Embryonic facial prominence (tissue), 1 donor: ENCODE measurements around the gene MTCL1.

ENCODE experiments used
- DNase-seq: peaks from one replicate; pipeline ENCODE4 v3.0.0-alpha.2; 2016; ENCODE audit errors: extremely low spot score

Gene MTCL1

DNA sequence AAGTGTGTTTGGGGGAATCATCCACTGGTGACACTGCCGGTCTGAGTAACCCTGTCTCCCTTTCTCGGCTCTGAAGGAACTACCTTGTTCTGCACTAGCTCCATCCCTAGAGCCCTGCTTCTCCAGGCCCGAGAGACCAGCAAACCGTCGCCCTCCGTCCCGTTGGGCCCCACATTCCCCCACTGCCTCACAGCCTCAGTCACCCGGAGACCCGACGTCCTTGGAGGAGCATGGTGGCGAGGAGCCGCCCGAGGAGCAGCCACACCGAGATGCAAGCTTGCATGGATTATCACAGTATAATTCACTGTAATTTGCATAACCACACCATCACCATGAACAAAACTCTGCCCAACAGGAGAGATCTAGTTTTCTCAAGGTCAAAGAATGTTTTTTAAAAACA, 126.2 kb downstream of the MTCL1 start:
- no peak for DNase-seq

DNA sequence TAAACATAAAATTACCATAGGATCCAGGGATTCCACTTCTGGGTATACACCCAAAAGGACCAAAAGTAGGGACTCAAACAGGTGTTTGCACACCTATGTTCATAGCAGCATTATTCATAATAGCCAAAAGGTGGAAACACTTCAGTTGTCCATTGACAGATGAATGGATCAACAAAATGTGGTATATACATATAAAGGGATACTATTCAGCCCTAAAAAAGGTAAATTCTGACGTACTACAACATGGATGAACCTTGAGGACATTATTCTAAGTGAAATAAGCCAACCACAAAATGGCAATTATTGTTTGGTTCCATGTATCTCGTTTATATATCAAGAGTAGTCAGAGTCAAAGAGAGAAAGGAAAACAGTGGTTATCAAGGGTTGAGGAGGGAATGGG, 128.1 kb downstream of the MTCL1 start:
- no peak for DNase-seq

DNA sequence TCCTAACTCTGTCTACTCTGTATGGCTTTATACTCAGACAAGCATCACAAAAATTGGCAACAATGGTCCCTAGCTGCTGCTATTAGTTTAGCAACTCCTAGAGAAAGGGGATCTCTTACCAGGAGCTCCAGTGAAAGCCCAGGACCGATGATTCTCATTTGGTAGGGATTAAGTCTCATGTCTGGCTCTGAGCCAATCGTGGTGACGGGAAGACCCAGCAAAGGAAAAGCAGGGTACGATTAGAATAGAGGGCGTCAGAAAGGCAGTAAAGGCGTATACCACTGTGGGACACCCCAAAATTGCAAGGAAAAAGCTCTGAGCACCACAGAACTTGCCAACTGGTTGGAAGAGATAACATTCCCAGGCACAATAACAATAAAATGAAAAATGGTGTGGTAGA, 129.5 kb downstream of the MTCL1 start:
- no peak for DNase-seq

DNA sequence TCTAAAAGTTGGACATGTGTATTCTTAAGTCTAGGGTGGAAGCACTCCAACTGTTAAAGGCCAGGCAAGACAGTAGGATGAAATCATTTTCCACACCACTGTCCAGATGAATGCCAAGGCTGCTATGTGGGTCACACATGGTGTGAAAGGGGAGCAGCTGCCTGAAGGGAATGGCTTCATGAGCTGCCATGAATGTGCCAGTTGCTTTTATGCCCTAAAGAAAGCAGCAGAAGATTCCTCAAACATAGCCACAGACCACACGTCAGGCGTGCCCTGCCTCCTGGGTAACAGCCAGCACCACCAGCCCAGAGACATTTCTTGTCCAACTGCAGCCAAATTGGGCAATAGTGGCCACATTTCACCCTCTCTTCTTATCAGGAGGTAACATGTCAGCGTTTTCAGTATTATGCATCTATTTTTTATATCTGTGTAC, 130.2 kb downstream of the MTCL1 start:
- DNase-seq, result no peak

DNA sequence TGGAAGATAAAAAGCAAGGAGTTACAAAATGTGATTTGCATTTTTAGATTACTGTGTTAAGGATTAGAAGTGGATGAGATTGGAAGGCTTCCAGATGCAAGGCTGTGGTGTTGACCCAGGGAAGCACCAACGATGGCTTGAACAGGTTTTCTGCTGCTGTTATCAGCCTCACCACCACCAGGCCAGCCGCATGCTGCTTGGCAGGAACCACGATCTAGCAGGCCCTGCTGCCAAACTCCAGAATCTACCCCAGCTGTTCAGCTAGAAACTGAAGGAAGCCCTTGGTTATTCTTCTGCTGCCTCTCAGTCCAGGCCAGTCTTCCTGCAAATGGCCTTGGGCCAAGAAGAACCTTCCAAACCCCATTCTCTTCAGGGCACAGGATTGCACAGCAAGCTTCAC, 133.9 kb downstream of the MTCL1 start:
- DNase-seq, result no peak

DNA sequence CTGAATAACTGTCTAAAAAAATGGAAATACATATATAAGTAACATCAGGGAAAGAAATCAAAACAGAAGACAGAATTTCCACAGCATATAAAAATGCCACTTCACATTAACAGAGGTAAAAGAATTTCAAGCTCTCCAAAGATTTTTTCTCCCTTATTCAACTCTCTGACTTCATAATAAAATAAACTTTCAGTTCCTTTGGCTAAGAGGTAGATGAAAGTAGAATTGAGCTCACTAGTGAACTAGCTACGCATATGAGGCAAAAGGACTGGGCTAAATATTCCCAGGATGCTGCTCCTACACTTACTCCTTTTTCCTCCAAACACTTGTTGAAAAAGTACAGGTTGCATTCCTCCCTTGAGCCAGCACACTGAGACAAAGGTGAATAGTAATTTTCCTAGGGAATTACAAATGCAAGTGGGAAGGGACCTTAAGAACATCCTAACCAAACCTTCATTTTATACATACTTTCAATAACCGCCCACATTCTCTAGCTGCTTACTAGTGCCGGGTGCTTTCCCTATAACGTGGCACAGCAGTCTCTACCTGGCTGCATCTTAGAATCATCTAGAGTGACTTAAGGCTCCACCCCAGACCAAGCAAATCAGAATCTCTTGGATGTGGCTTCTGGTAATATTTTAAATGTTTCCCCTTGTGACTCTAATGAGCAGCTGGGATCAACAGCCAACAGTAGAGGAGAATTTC, 136.6 kb downstream of the MTCL1 start:
- DNase-seq, result no peak

DNA sequence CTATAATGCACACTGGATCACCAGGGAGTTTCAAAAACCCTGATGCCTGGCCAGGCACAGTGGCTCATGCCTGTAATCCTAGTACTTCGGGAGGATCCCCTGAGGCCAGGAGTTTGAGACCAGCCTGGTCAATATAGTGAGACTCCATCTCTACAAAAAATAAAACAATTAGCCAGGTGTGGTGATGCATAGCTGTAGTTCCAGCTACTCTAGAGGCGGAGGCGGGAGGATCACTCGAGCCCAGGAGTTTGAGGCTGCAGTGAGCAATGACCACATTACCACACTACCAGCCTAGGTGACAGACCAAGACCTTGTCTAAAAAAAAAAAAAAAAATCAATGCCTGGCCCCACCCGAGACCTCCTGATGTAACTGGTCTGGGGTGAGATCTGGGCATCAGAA, 137.2 kb downstream of the MTCL1 start:
- DNase-seq, result no peak

DNA sequence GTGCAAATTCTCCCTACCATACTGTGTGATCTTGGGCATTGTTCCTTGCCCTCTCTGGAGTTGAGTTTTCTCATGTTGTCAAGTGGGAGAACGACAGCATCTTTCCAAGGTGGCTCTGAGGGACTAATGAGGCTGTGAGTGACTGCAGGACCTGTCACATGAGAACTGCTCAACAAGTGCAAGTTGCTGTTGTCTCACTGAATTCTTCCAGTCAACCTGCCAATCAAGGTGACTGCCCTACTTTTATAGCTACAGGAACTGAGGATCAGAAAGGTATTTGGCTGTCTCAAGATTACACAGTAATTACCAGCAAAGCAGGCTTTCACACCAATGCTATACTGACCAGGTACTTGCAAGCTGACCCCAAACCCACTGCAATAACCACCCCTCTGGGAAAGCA, 137.6 kb downstream of the MTCL1 start:
- no peak for DNase-seq

DNA sequence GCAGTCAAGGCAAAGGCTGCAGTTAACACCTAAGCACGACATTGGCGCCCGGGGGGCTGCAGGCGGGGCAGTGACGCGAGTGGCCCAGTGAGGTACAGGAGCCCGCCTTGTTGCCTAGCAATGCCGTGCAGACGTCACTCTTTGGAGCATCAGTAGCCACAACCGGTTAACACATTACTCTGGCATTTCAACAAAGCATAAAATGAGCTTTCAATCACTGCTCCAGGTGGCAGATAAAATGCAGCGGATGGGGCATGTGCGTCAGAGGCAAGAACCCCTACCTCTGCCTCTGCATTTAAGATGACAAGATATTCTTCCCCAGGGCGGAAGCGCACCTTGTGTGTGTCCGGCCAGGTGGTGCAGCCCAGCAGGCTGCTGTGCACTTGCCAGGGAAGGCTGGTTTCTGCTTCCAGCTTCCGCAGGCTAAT, 139.4 kb downstream of the MTCL1 start:
- DNase-seq, result no peak

DNA sequence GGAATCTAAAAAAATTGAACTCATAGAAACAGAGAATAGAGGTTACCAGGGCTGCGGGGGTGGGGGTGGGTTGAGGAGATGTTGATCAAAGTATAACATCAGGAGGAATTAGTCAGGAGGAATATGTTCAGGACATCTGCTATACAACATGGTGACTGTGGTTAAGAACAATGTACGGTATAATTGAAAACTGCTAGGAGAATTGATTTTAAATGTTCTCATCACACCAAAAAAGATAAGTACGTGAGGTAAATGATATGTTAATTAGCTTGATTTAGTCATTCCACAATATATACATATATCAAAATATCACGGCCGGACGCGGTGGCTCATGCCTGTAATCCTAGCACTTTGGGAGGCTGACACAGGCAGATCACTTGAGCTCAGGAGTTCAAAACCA, 140.2 kb downstream of the MTCL1 start:
- DNase-seq, result no peak

DNA sequence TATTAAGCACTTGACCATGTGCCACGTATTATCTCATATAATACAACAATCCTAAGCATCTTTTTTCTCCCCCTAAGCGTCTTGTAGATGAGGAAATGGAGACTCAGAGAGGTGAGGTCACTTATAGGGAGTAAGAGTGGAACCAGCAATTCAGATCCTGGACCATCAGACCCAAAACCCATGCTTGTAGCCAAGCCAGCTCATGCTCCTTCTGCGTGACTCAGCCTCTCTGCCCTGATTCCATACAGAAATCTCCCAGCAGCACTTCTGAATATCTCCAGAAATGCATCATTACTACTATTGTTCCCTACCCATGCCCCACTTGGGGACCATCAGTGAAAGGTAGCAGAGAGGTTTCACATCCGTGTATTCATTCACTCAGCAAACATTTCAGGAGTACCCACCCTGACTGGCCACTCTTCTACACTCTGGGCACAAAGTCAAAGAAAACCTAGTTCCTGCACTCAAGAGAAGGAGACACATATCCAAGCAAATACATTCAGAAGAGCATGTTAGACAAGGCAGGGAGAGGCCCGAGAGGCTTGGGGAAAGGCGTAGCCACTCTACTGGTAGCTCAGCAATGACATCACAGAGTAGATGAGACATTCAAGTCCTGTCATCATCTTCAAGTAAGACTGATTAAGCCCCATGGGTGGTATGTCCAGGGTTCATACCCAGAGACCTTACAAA, 141.9 kb downstream of the MTCL1 start:
- no peak for DNase-seq

DNA sequence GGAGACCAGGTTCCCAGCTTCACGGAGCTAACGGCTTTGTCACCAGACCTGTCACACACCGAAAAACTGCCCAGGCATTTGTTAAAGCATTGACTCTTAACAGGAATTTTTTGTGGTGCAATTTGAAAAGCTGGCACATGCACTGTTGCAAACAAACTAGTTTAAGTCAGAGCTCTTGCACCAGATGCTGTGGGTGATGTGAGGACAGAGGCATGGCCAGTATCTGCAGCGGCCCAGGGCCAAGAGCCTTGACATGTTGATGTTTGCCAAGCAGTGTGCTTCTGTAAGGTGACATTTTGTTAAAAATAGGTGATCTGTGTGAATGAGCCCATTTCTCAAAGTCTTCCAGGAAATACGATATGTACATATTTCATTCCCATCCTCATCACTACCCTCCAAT, 142.5 kb downstream of the MTCL1 start:
- no peak for DNase-seq

DNA sequence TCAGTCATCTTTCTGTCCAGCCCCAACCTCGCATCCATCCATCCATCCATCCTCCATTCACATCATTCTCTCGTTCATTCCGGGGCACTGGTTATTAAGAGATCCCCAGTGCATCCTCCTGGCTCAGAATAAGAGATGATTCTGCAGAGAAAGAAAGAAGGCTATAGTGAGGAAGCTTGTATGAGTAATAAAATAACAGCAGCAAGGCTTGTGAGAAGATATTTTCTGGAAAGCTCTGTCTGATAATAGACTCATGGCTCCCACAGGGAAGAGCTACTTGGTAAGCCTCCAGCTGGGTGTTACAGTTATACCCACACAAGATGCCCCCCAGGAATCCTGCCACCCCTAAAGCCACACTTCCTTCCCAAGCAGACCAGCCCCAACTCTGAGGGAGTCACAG, 143.2 kb downstream of the MTCL1 start:
- no peak for DNase-seq

DNA sequence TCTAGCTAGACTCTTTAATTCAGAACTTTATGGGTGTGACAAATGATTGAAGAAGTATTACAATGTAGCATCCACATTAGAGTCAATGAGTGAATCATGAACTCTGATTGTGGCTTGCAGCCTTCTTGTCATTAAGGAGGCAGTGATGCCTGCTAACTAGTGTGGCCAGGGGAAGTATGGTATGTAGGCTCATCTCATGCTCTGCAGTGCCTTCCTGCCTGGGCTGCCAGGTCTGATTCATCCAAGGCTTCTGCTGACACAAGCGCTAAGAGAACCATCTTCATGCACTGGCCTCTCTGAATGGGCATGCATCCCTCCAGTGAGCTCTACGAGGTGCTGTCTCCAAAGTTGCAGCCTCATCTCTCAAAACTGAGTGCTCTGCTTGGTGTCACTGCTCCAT, 144.3 kb downstream of the MTCL1 start:
- DNase-seq, result no peak

DNA sequence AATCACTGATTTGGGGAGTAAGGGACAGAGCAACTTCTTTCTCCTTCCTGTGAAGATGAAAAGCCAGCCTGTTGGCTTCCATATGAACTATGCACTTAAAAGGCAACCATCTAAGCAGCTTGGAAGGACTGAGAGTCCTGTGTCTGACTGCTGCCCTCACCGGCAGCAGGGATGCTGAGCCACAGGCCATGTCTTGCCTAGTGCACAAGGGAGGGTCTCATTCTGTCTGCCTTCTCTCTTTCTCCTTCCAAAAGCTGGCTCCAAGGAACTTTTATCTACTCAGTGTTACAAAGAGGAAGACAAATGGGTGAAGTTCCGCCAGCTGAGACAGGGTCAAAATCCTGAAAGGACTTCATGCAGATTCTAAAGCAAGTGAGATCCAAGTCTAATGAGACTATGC, 146.3 kb downstream of the MTCL1 start:
- no peak for DNase-seq

DNA sequence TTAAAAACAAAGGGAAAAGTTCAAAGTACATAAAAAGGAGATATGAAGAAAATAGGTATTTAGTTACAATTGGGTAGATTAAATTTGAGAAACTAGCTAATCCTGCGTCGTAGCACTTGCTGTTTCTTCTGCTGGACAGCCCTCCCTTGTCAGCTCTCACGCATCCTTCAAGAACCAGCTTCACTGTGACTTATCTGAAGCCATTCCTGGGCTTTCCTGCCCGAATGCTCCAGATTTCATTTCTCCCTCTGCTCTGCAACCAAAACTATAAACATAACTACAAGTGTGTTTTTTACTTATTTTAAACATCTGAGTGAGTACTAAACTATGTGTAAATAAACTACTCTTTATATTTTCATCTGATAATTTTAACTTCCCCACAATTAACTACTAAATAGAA, 149.2 kb downstream of the MTCL1 start:
- no peak for DNase-seq

DNA sequence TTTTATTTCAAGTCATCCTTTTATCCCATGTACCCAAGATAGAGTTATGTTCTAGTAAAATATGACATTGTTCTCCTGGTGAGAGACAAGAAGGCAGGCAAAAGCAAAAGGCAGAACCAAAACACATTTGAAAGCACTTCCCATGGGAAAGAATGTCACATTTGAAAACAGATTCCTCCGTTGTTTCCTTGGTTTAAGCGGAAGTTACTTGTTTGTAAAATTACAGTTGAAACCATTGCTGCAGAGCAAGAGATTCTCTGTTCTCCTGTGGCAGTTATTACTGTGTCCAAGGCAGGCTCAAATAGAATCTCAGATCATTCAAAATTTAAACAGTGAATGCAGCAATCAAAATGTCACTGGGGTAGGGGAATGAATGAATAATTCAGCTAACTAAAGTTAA, 149.6 kb downstream of the MTCL1 start:
- DNase-seq, result no peak

DNA sequence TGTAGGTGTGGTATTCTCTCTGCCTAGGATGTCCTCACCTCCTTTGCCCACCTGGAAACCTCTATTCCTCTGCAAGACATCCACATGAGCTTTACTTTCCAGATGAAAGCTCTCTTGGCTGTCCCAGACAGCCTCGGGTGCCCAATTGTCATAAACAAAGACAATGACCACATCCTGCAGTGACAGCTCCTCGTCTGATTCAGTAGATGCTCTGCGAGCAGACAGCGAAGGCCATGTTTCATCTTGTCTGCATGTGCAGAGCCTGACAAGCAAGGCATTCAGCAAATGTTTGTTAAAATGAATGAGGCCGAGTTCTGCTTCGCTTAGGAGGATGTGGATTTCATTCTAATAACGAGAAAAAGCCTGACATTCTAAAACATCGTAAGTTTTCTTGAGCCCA, 150.9 kb downstream of the MTCL1 start:
- no peak for DNase-seq

DNA sequence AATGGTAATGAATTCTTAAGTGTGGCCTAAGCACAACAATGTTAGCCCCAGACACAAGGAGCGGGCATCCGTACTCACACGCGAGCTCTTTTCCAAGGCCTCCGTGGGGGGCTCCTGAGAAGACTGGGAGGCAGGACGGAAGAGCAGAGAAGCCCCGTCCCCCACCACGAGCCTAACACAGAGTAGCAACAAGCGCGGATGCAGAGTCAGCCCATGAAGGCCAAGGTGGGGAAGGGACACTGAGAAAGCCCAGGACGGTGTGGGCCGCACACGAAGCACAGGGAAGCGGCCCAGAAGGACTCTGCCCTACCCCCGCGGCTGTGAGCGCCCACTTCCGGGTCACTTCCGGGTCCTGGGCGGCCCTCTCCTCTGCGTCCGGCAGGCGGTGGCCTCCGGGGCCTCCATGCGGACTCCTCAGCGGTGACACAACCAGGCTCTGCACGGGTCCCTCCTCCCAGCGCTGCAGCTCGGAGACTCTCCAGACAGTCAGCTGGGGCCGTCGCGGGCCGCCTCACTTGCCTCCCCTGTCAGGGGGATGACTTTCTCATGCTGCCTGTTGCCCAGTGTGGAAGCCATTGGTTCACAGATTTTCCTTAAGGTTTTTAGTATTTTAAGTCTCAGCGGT, 151.5 kb downstream of the MTCL1 start:
- DNase-seq, result no peak

DNA sequence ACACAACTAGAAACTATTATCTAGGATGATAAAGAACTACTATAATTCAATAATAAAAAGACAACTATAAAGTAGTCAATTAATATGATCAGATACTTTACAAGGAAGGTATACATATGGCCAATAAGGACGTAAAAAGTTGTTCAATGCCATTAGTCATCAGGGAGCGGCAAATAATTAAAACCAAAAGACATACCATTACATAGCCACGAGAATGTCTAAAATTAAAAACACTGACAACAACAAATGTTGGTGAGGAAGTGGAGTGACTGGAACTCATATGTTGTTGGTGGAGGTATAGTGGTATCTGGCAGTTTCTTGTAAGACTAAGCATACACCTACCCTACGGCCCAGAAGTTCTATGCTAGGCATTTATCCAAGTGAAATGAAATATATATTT, 152.4 kb downstream of the MTCL1 start:
- DNase-seq, result no peak

DNA sequence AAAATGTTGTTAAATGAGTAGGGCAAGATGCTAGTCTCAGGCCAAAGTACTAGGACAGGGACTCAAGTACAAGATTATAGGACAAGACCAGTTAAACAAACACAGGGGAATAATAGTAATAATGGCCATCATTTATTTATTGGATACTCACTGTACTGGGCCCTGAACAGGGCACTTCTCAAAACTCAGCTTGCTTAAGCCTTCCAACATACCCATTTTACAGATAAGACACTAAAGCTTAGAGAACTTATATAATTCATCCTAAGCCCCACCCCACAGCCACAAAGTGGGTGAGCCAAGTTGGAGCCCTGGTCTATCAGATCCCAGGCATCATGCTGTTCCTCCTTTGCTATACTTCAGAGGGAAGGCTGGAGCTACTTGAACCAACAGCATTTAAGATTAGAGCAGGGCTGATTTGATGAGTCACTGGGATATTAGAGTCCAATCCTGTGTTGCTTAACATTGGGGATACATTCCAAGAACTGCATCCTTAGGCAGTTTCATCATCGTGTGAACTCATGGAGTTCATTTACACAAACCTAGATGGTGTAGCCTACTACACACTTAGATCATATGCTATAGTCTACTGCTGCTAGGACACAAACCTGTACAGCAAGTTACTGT, 153.6 kb downstream of the MTCL1 start:
- no peak for DNase-seq

DNA sequence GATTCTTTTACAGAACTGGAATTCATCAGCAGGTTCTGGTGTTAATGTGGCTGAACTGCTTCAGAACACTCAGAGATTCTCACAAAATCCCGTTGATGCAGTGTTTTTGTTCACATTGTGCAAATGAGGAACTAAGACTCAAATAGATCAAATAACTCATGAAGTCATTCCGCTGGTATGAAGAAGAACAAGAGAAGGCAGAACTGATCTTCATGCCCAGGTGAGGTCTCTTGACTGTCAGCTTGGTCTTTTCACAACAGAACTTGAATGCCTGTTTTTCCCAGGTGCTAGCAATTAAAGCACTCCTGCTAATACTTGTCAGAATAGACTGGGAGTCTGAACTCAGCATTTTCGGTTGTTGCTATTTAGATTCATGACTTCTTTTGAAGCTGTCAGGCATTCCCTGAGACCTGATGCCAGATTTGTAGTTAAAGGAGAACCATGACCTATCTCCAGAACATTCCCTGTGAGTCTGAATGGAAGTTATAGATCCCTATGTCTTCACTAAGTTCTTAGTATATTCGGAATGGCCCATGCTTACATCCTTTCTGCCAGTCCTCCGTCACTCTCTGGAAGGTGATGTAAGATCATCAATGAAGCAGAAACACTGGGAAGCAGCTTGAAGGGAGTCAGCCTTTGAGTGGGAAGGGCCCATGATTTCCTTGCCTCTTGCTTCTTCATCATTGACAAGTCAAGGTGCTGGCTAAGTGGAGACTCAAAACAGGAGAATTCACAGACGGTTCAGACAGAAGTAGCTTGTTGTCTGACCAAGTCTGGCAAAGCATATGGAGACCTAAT, 155.7 kb downstream of the MTCL1 start:
- DNase-seq, result no peak
